C4-2B (cell line): Measurements from ENCODE around the gene GRID1.

ENCODE experiments used
- ZFX ChIP-seq: fragments of 450-650 bp; IDR thresholded peaks from 2 replicates; pipeline ENCODE4 v1.6.1; 2017
- TF ChIP-seq, protein P1 (sequence below): fragments of 450-650 bp; conservative IDR thresholded peaks from 2 replicates; pipeline ENCODE4 v1.5.1; 2017; ENCODE audit warnings: mild to moderate bottlenecking

- TF ChIP-seq, protein P1, sequence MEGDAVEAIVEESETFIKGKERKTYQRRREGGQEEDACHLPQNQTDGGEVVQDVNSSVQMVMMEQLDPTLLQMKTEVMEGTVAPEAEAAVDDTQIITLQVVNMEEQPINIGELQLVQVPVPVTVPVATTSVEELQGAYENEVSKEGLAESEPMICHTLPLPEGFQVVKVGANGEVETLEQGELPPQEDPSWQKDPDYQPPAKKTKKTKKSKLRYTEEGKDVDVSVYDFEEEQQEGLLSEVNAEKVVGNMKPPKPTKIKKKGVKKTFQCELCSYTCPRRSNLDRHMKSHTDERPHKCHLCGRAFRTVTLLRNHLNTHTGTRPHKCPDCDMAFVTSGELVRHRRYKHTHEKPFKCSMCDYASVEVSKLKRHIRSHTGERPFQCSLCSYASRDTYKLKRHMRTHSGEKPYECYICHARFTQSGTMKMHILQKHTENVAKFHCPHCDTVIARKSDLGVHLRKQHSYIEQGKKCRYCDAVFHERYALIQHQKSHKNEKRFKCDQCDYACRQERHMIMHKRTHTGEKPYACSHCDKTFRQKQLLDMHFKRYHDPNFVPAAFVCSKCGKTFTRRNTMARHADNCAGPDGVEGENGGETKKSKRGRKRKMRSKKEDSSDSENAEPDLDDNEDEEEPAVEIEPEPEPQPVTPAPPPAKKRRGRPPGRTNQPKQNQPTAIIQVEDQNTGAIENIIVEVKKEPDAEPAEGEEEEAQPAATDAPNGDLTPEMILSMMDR: no peak
- TF ChIP-seq ZFX: no peak
These were observed 194.3 kb downstream of the GRID1 start for GRCh38 chr10:86172301-86172700.
